Left lung (tissue), 10 donors: Measurements from ENCODE around the gene PHEX. TPM values are rescaled to one million over a fixed set of nuclear protein-coding genes. Genes with fewer than 3 reads are reported as not detected.

Experiments used
- ATAC-seq: fragments of 200-7000 bp; cut with Tn5 transposase; one replicate; pipeline ENCODE4 v1.9.1; 2020; ENCODE audit warnings: moderate library complexity
- DNase-seq, 4 donors: peaks; one replicate each; pipeline ENCODE4 v3.0.0-alpha.2; 2013 to 2020
- H3K27ac ChIP-seq, 2 donors: fragments of 200-600 bp; sonication (generic) in 1 of 2; one replicate each; pipeline versions ENCODE4 v1.5.0 to v1.8.0; 2020 to 2021
- H3K27me3 ChIP-seq, 2 donors: fragments of 200-600 bp; sonication (generic) in 1 of 2; one replicate each; pipeline versions ENCODE4 v1.5.0 to v1.8.0; 2020 to 2021
- H3K36me3 ChIP-seq, 2 donors: fragments of 200-600 bp; sonication (generic) in 1 of 2; one replicate each; pipeline versions ENCODE4 v1.5.0 to v1.8.0; 2020 to 2021
- H3K4me1 ChIP-seq, 2 donors: fragments of 200-600 bp; one replicate each; pipeline ENCODE4 v1.8.0; 2021
- H3K4me3 ChIP-seq, 2 donors: fragments of 200-600 bp; sonication (generic) in 1 of 2; one replicate each; pipeline versions ENCODE4 v1.5.0 to v1.8.0; 2020 to 2021; ENCODE audit warnings: mild to moderate bottlenecking in 1 of 2
- H3K9me3 ChIP-seq, 2 donors: fragments of 200-600 bp; sonication (generic) in 1 of 2; one replicate each; pipeline versions ENCODE4 v1.5.0 to v1.8.0; 2020 to 2021
- intact Hi-C, 2 donors: fragments of 100-400 bp; cut with DNase I; formaldehyde crosslinking; loops; one replicate each; pipeline versions ENCODE4 v1.11.2 to v1.14.2; 2022
- polyA plus RNA-seq, 6 donors: library from polyadenylated mRNA; unstranded; fragments of 120-200 nt; gene quantifications; one replicate each; pipeline ENCODE4 v1.2.1, GENCODE V29; 2013; ENCODE audit not compliant: insufficient read length in 6 of 6
- total RNA-seq, 2 donors: library from RNA; stranded (reverse); fragmentation: NEBNext Ultra II Directional; extraction: Animal tissue kit (Norgen Biotek cat#: 25700); gene quantifications; one replicate each; pipeline ENCODE4 v1.2.1, GENCODE V29; 2021
- TF ChIP-seq, protein P1 (sequence below), 2 donors: fragments of 200-600 bp; sonication (generic) in 1 of 2; IDR thresholded peaks; one replicate each; pipeline versions ENCODE4 v1.5.0 to v1.8.0; 2021; ENCODE audit warnings: antibody characterized with exemption in 2 of 2
- donor health status: DM: no; HTN: yes; CAD: no.
- donor health status: DM: no; HTN: no; CAD: no.

The PHEX gene
- total and polyA plus RNA-seq, 8 donors = 4.2 to 21.6 (median 8.5) TPM

GRCh38 chrX:22173966-22174365 is 141.8 kb downstream of the PHEX start:
- ATAC-seq = no peak
- no peak for DNase-seq
- H3K4me3 ChIP-seq = no peak overlapping the region
- no peaks in the 10 kb centered on the region for H3K36me3 ChIP-seq
- no peak overlapping the region for H3K27ac ChIP-seq
- intact Hi-C loops = no loop called here
- no peaks in the 10 kb centered on the region for H3K4me1 ChIP-seq
- no peaks in the 10 kb centered on the region for H3K27me3 ChIP-seq
- TF ChIP-seq, protein P1, sequence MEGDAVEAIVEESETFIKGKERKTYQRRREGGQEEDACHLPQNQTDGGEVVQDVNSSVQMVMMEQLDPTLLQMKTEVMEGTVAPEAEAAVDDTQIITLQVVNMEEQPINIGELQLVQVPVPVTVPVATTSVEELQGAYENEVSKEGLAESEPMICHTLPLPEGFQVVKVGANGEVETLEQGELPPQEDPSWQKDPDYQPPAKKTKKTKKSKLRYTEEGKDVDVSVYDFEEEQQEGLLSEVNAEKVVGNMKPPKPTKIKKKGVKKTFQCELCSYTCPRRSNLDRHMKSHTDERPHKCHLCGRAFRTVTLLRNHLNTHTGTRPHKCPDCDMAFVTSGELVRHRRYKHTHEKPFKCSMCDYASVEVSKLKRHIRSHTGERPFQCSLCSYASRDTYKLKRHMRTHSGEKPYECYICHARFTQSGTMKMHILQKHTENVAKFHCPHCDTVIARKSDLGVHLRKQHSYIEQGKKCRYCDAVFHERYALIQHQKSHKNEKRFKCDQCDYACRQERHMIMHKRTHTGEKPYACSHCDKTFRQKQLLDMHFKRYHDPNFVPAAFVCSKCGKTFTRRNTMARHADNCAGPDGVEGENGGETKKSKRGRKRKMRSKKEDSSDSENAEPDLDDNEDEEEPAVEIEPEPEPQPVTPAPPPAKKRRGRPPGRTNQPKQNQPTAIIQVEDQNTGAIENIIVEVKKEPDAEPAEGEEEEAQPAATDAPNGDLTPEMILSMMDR (IDR thresholded peaks at IDR 0.05) = no peak
- no peaks in the 10 kb centered on the region for H3K9me3 ChIP-seq

DNA sequence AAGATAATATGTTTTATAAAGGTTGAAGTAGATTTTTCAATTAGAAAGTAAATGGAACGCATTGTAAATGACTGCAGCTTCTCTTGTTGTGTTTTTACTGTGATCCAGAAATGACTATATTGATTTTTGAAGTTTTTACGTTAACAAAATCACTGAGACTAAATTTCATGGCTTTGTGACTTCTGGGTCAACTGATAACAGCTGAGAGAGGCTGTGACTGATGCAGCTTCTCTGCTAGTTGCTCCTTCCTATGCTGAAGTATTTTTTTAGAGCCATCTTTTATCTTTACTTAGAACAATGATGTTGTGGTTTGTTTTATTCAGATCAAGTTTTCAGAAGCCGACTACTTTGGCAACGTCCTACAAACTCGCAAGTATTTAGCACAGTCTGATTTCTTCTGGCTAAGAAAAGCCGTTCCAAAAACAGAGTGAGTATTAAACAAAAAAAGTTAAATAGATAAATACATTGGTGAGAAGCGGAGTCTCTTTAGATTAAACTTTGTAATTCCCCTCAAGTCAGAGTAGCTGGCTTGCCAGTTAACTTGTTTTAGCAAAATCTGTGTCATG is 145.9 kb downstream of the PHEX start:
- DNase-seq = peak in 2 of 4 donors; percentile 39 to 58
- Histone ChIP-seq H3K4me3 (no peak overlapping the region), H3K36me3 (no peaks in the 10 kb centered on the region), H3K27me3 (no peaks in the 10 kb centered on the region), H3K4me1 (no peaks in the 10 kb centered on the region), H3K27ac (no peak overlapping the region), H3K9me3 (no peaks in the 10 kb centered on the region)
- TF ChIP-seq, protein P1 (IDR thresholded peaks at IDR 0.05) = no peak
- ATAC-seq = no peak
- intact Hi-C loops = no loop called here

GRCh38 chrX:22184096-22184495 is 152.0 kb downstream of the PHEX start:
- H3K36me3 ChIP-seq = no peaks in the 10 kb centered on the region
- ATAC-seq (no peak), DNase-seq (no peak)
- no peak overlapping the region for H3K4me3 ChIP-seq
- H3K27me3 ChIP-seq = no peaks in the 10 kb centered on the region
- TF ChIP-seq, protein P1 (IDR thresholded peaks at IDR 0.05) = no peak
- intact Hi-C loops = no loop called here
- no peaks in the 10 kb centered on the region for H3K9me3 ChIP-seq
- H3K4me1 ChIP-seq = no peaks in the 10 kb centered on the region
- no peak overlapping the region for H3K27ac ChIP-seq

DNA sequence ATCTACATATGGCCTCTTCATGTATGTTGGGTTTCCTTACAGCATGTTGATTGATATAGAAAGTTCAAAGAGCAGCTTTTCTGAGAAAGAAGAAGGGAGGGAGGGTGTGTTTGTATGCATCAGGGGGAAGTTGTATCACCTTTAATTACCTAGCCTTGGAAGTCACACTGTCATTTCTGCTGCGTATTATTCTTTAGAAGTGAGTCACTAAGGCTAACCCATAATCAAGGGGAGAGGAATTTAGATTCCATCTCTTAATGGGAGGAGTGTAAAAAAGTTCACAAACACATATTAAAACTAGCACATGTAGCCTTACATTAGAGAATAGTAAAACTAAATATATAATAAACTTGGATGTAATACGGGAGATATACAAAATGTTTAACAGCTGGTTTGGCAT is 154.0 kb downstream of the PHEX start:
- Histone ChIP-seq H3K9me3 (no peaks in the 10 kb centered on the region), H3K27ac (no peak overlapping the region), H3K36me3 (no peaks in the 10 kb centered on the region), H3K4me3 (no peak overlapping the region), H3K27me3 (no peaks in the 10 kb centered on the region), H3K4me1 (no peaks in the 10 kb centered on the region)
- TF ChIP-seq, protein P1 (IDR thresholded peaks at IDR 0.05) = no peak
- no peak for DNase-seq
- intact Hi-C loops = no loop called here
- ATAC-seq = no peak

- H3K27ac ChIP-seq = no peak overlapping the region
- intact Hi-C loops = no loop called here
- TF ChIP-seq, protein P1 (IDR thresholded peaks at IDR 0.05) = peak; percentile 65 to 77
- DNase-seq (peak; percentile 26 to 78 (median 53)), ATAC-seq (peak; percentile 95)
- no peaks in the 10 kb centered on the region for H3K9me3 ChIP-seq
- no peak overlapping the region for H3K4me3 ChIP-seq
- no peaks in the 10 kb centered on the region for H3K27me3 ChIP-seq
- H3K4me1 ChIP-seq = no peaks in the 10 kb centered on the region
- H3K36me3 ChIP-seq = no peaks in the 10 kb centered on the region
Measured at GRCh38 chrX:22192419-22193060, 160.4 kb downstream of the PHEX start.
